ENCODE data around the gene NME9.

The NME9 gene

GRCh38 chr3:138374573-138375134 is 45.0 kb upstream of the NME9 start:
- Histone ChIP-seq H3F3A (ENCODE audit: low read depth) (no peaks in the 10 kb centered on the region), H3K36me3 (ENCODE audit: insufficient read depth, low read length) (no peaks in the 10 kb centered on the region), H3K9me2 (replicated peaks; ENCODE audit: low read depth, low read length) (no peaks in the 10 kb centered on the region), H3K79me2 (ENCODE audit: insufficient read depth, low read length) (no peaks in the 10 kb centered on the region), H4K20me1 (ENCODE audit: insufficient read depth, low read length, poor library complexity, severe bottlenecking) (no peaks in the 10 kb centered on the region), H3K9me3 (ENCODE audit: insufficient read depth, low read depth, low read length) (no peaks in the 10 kb centered on the region), H2AFZ (ENCODE audit: low read length) (no peak overlapping the region), H3K4me1 (ENCODE audit: insufficient read depth, low read length, poor library complexity, severe bottlenecking) (no peaks in the 10 kb centered on the region), H3K4me2 (ENCODE audit: low read depth, low read length, poor library complexity, severe bottlenecking) (no peak overlapping the region), H3K4me3 (ENCODE audit: low read length, poor library complexity, severe bottlenecking) (no peak overlapping the region), H3K9ac (ENCODE audit: low read depth, low read length, poor library complexity, severe bottlenecking) (no peak overlapping the region), H3K27me3 (ENCODE audit: insufficient read depth, low read length, poor library complexity, severe bottlenecking) (no peaks in the 10 kb centered on the region)
- no peak for TF ChIP-seq CTCF (conservative IDR thresholded peaks at IDR 0.05; ENCODE audit: low read length)
- no peak for TF ChIP-seq EZH2phosphoT487 (IDR thresholded peaks at IDR 0.05; ENCODE audit: borderline replicate concordance)

GRCh38 chr3:138373736-138374094 is 44.1 kb upstream of the NME9 start:
- no peak for TF ChIP-seq EZH2phosphoT487 (IDR thresholded peaks at IDR 0.05; ENCODE audit: borderline replicate concordance)
- no peak for TF ChIP-seq CTCF (conservative IDR thresholded peaks at IDR 0.05; ENCODE audit: low read length)
- no peak overlapping the region for H3K4me3 ChIP-seq (ENCODE audit: low read length, poor library complexity, severe bottlenecking)
- no peaks in the 10 kb centered on the region for H3K9me2 ChIP-seq (replicated peaks; ENCODE audit: low read depth, low read length)
- H3F3A ChIP-seq (ENCODE audit: low read depth) = no peaks in the 10 kb centered on the region
- H3K9ac ChIP-seq (ENCODE audit: low read depth, low read length, poor library complexity, severe bottlenecking) = no peak overlapping the region
- no peaks in the 10 kb centered on the region for H3K9me3 ChIP-seq (ENCODE audit: insufficient read depth, low read depth, low read length)
- no peak overlapping the region for H2AFZ ChIP-seq (ENCODE audit: low read length)
- no peaks in the 10 kb centered on the region for H3K79me2 ChIP-seq (ENCODE audit: insufficient read depth, low read length)
- H3K4me2 ChIP-seq (ENCODE audit: low read depth, low read length, poor library complexity, severe bottlenecking) = no peak overlapping the region
- no peaks in the 10 kb centered on the region for H3K4me1 ChIP-seq (ENCODE audit: insufficient read depth, low read length, poor library complexity, severe bottlenecking)
- H3K27me3 ChIP-seq (ENCODE audit: insufficient read depth, low read length, poor library complexity, severe bottlenecking) = no peaks in the 10 kb centered on the region
- H3K36me3 ChIP-seq (ENCODE audit: insufficient read depth, low read length) = no peaks in the 10 kb centered on the region
- no peaks in the 10 kb centered on the region for H4K20me1 ChIP-seq (ENCODE audit: insufficient read depth, low read length, poor library complexity, severe bottlenecking)

GRCh38 chr3:138373087-138373735 is 43.6 kb upstream of the NME9 start:
- no peaks in the 10 kb centered on the region for H3F3A ChIP-seq (ENCODE audit: low read depth)
- H3K36me3 ChIP-seq (ENCODE audit: insufficient read depth, low read length) = no peaks in the 10 kb centered on the region
- no peaks in the 10 kb centered on the region for H3K9me2 ChIP-seq (replicated peaks; ENCODE audit: low read depth, low read length)
- no peak overlapping the region for H3K9ac ChIP-seq (ENCODE audit: low read depth, low read length, poor library complexity, severe bottlenecking)
- TF ChIP-seq EZH2phosphoT487 (IDR thresholded peaks at IDR 0.05; ENCODE audit: borderline replicate concordance) = no peak
- no peak for TF ChIP-seq CTCF (conservative IDR thresholded peaks at IDR 0.05; ENCODE audit: low read length)
- no peaks in the 10 kb centered on the region for H3K9me3 ChIP-seq (ENCODE audit: insufficient read depth, low read depth, low read length)
- H2AFZ ChIP-seq (ENCODE audit: low read length) = no peak overlapping the region
- no peaks in the 10 kb centered on the region for H3K79me2 ChIP-seq (ENCODE audit: insufficient read depth, low read length)
- no peaks in the 10 kb centered on the region for H4K20me1 ChIP-seq (ENCODE audit: insufficient read depth, low read length, poor library complexity, severe bottlenecking)
- no peaks in the 10 kb centered on the region for H3K27me3 ChIP-seq (ENCODE audit: insufficient read depth, low read length, poor library complexity, severe bottlenecking)
- H3K4me3 ChIP-seq (ENCODE audit: low read length, poor library complexity, severe bottlenecking) = no peak overlapping the region
- no peaks in the 10 kb centered on the region for H3K4me1 ChIP-seq (ENCODE audit: insufficient read depth, low read length, poor library complexity, severe bottlenecking)
- no peak overlapping the region for H3K4me2 ChIP-seq (ENCODE audit: low read depth, low read length, poor library complexity, severe bottlenecking)
